ENCODE results near the gene RPS13.
A peak's percentile ranks its signal among the peaks of the same experiment; 100 is the strongest.

Gene RPS13

DNA sequence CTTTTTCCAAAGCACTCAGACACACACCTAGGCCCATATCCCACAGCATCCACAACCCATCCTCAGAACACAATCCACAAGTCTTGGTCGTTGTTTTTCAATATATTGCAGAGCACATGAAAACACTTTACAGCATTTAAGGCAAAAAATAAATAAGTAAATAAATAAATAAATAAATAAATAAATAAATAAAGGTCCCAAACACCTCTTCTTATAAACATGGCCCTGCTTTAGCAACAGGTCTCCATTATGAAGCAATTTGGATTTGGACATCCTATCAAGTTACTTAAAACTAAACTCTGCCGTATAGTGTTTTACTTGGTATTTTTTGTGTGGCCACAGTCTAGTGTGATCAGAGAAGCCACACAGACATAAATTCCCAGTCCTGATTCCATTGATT lies 52.5 kb downstream of the RPS13 start (continued):
- TF ChIP-seq, protein P1, sequence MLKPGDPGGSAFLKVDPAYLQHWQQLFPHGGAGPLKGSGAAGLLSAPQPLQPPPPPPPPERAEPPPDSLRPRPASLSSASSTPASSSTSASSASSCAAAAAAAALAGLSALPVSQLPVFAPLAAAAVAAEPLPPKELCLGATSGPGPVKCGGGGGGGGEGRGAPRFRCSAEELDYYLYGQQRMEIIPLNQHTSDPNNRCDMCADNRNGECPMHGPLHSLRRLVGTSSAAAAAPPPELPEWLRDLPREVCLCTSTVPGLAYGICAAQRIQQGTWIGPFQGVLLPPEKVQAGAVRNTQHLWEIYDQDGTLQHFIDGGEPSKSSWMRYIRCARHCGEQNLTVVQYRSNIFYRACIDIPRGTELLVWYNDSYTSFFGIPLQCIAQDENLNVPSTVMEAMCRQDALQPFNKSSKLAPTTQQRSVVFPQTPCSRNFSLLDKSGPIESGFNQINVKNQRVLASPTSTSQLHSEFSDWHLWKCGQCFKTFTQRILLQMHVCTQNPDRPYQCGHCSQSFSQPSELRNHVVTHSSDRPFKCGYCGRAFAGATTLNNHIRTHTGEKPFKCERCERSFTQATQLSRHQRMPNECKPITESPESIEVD (tag by site-specific recombination; IDR thresholded peaks at IDR 0.05), result no peak
- TF ChIP-seq ZSCAN23 (tag by site-specific recombination; IDR thresholded peaks at IDR 0.05) (no peak), ZNF211 (tag by site-specific recombination; IDR thresholded peaks at IDR 0.05; ENCODE audit: low read depth) (no peak), ZNF426 (tag by site-specific recombination; IDR thresholded peaks at IDR 0.05) (peak; percentile 70), ZSCAN30 (tag by site-specific recombination; IDR thresholded peaks at IDR 0.05) (no peak), ZNF16 (tag by site-specific recombination; IDR thresholded peaks at IDR 0.05; ENCODE audit: low read depth) (no peak), ZNF777 (tag by site-specific recombination; IDR thresholded peaks at IDR 0.05; ENCODE audit: borderline replicate concordance) (no peak), ZNF707 (tag by site-specific recombination; IDR thresholded peaks at IDR 0.05) (no peak), ZBTB7A (tag by site-specific recombination; IDR thresholded peaks at IDR 0.05; ENCODE audit: low read depth) (no peak), FEZF1 (tag by site-specific recombination; IDR thresholded peaks at IDR 0.05) (no peak), SCRT2 (tag by site-specific recombination; IDR thresholded peaks at IDR 0.05) (peak; percentile 58), ZNF146 (tag by site-specific recombination; IDR thresholded peaks at IDR 0.05) (no peak), BCL11A (tag by site-specific recombination; IDR thresholded peaks at IDR 0.05; ENCODE audit: low read depth) (no peak), ZNF169 (tag by site-specific recombination; IDR thresholded peaks at IDR 0.05) (no peak), ZNF132 (tag by site-specific recombination; IDR thresholded peaks at IDR 0.05; ENCODE audit: borderline replicate concordance) (no peak), ZNF785 (tag by site-specific recombination; IDR thresholded peaks at IDR 0.05) (no peak), ZNF214 (tag by site-specific recombination; IDR thresholded peaks at IDR 0.05; ENCODE audit: borderline replicate concordance) (no peak), KLF1 (tag by site-specific recombination; IDR thresholded peaks at IDR 0.05) (no peak), ZNF19 (tag by site-specific recombination; IDR thresholded peaks at IDR 0.05; ENCODE audit: low read depth) (no peak), ZNF560 (tag by site-specific recombination; IDR thresholded peaks at IDR 0.05; ENCODE audit: borderline replicate concordance) (peak; percentile 30; the same call in 1 of the 2 replicates), ZNF341 (tag by site-specific recombination; IDR thresholded peaks at IDR 0.05; ENCODE audit: low read depth) (no peak), HOXA7 (CRISPR knock-in tag; IDR thresholded peaks at IDR 0.05; ENCODE audit: borderline replicate concordance) (no peak)
- TF ChIP-seq, protein P2, sequence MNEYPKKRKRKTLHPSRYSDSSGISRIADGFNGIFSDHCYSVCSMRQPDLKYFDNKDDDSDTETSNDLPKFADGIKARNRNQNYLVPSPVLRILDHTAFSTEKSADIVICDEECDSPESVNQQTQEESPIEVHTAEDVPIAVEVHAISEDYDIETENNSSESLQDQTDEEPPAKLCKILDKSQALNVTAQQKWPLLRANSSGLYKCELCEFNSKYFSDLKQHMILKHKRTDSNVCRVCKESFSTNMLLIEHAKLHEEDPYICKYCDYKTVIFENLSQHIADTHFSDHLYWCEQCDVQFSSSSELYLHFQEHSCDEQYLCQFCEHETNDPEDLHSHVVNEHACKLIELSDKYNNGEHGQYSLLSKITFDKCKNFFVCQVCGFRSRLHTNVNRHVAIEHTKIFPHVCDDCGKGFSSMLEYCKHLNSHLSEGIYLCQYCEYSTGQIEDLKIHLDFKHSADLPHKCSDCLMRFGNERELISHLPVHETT (tag by site-specific recombination; IDR thresholded peaks at IDR 0.05), result no peak
- TF ChIP-seq, protein P3, sequence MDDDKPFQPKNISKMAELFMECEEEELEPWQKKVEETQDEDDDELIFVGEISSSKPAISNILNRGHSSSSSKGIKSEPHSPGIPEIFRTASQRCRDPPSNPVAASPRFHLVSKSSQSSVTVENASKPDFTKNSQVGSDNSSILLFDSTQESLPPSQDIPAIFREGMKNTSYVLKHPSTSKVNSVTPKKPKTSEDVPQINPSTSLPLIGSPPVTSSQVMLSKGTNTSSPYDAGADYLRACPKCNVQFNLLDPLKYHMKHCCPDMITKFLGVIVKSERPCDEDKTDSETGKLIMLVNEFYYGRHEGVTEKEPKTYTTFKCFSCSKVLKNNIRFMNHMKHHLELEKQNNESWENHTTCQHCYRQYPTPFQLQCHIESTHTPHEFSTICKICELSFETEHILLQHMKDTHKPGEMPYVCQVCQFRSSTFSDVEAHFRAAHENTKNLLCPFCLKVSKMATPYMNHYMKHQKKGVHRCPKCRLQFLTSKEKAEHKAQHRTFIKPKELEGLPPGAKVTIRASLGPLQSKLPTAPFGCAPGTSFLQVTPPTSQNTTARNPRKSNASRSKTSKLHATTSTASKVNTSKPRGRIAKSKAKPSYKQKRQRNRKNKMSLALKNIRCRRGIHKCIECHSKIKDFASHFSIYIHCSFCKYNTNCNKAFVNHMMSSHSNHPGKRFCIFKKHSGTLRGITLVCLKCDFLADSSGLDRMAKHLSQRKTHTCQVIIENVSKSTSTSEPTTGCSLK (tag by site-specific recombination; IDR thresholded peaks at IDR 0.05), result no peak
- TF ChIP-seq, protein P4, sequence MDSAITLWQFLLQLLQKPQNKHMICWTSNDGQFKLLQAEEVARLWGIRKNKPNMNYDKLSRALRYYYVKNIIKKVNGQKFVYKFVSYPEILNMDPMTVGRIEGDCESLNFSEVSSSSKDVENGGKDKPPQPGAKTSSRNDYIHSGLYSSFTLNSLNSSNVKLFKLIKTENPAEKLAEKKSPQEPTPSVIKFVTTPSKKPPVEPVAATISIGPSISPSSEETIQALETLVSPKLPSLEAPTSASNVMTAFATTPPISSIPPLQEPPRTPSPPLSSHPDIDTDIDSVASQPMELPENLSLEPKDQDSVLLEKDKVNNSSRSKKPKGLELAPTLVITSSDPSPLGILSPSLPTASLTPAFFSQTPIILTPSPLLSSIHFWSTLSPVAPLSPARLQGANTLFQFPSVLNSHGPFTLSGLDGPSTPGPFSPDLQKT (IDR thresholded peaks at IDR 0.05; ENCODE audit: borderline replicate concordance, low read depth, low read length), result no peak
- TF ChIP-seq, protein P5, sequence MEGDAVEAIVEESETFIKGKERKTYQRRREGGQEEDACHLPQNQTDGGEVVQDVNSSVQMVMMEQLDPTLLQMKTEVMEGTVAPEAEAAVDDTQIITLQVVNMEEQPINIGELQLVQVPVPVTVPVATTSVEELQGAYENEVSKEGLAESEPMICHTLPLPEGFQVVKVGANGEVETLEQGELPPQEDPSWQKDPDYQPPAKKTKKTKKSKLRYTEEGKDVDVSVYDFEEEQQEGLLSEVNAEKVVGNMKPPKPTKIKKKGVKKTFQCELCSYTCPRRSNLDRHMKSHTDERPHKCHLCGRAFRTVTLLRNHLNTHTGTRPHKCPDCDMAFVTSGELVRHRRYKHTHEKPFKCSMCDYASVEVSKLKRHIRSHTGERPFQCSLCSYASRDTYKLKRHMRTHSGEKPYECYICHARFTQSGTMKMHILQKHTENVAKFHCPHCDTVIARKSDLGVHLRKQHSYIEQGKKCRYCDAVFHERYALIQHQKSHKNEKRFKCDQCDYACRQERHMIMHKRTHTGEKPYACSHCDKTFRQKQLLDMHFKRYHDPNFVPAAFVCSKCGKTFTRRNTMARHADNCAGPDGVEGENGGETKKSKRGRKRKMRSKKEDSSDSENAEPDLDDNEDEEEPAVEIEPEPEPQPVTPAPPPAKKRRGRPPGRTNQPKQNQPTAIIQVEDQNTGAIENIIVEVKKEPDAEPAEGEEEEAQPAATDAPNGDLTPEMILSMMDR (tag by site-specific recombination; IDR thresholded peaks at IDR 0.05), result no peak
- TF ChIP-seq, protein P6, sequence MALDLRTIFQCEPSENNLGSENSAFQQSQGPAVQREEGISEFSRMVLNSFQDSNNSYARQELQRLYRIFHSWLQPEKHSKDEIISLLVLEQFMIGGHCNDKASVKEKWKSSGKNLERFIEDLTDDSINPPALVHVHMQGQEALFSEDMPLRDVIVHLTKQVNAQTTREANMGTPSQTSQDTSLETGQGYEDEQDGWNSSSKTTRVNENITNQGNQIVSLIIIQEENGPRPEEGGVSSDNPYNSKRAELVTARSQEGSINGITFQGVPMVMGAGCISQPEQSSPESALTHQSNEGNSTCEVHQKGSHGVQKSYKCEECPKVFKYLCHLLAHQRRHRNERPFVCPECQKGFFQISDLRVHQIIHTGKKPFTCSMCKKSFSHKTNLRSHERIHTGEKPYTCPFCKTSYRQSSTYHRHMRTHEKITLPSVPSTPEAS (tag by site-specific recombination; IDR thresholded peaks at IDR 0.05), result no peak
- TF ChIP-seq, protein P7, sequence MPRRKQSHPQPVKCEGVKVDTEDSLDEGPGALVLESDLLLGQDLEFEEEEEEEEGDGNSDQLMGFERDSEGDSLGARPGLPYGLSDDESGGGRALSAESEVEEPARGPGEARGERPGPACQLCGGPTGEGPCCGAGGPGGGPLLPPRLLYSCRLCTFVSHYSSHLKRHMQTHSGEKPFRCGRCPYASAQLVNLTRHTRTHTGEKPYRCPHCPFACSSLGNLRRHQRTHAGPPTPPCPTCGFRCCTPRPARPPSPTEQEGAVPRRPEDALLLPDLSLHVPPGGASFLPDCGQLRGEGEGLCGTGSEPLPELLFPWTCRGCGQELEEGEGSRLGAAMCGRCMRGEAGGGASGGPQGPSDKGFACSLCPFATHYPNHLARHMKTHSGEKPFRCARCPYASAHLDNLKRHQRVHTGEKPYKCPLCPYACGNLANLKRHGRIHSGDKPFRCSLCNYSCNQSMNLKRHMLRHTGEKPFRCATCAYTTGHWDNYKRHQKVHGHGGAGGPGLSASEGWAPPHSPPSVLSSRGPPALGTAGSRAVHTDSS (tag by site-specific recombination; IDR thresholded peaks at IDR 0.05), result no peak
- TF ChIP-seq, protein P8, sequence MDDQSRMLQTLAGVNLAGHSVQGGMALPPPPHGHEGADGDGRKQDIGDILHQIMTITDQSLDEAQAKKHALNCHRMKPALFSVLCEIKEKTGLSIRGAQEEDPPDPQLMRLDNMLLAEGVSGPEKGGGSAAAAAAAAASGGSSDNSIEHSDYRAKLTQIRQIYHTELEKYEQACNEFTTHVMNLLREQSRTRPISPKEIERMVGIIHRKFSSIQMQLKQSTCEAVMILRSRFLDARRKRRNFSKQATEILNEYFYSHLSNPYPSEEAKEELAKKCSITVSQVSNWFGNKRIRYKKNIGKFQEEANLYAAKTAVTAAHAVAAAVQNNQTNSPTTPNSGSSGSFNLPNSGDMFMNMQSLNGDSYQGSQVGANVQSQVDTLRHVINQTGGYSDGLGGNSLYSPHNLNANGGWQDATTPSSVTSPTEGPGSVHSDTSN (CRISPR knock-in tag; IDR thresholded peaks at IDR 0.05), result no peak
